ENCODE results near the gene TRIB2. TPM values are rescaled to one million over a fixed set of nuclear protein-coding genes. Genes with fewer than 3 reads are reported as not detected.

TRIB2 gene
- total RNA-seq (2022; extraction: Qiagen RNA extraction): 0.27 to 0.69 TPM (median 0.53 TPM) in 5 replicates

GRCh38 chr2:12716282-12717190 is at the start of gene TRIB2:
Gene TRIB2, plus strand, starts transcription at chr2:12716936. Its CDS starts 1,372 bp downstream, at chr2:12718308.

Measured in A549 treated with dexamethasone at 1 μM for 4 hours (cell line).